ENCODE measurements around the gene SGCG.

- no peak for TF ChIP-seq CTCF (IDR thresholded peaks at IDR 0.05)
- no peak for TF ChIP-seq EP300 (IDR thresholded peaks at IDR 0.05)
- no peak for TF ChIP-seq POLR2A (IDR thresholded peaks at IDR 0.05)
These were observed 86.8 kb downstream of the SGCG start for GRCh38 chr13:23267571-23267970.
